PFSK-1 (cell line): ENCODE measurements around the gene GDF15. TPM values are rescaled to one million over a fixed set of nuclear protein-coding genes. Genes with fewer than 3 reads are reported as not detected.

ENCODE experiments used
- FOXP2 ChIP-seq: optimal IDR thresholded peaks from 2 replicates; pipeline ENCODE3; 2011; ENCODE audit warnings: borderline replicate concordance, control low read depth, inconsistent platforms; ENCODE audit not compliant: insufficient read depth; ENCODE audit errors: extremely low read length, extremely low read depth
- POLR2AphosphoS5 ChIP-seq: IDR thresholded peaks from 2 replicates; pipeline ENCODE4 v1.6.1; 2012; ENCODE audit warnings: low read depth, mild to moderate bottlenecking, control low read depth, low read length, moderate library complexity
- REST ChIP-seq, 2 experiments: IDR thresholded peaks; 2 replicates each; pipeline versions ENCODE4 v1.6.1 to v1.8.0; 2011 to 2012; ENCODE audit warnings: low read depth in 2 of 2, low read length in 2 of 2, control low read depth in 1 of 2, inconsistent platforms in 1 of 2, mild to moderate bottlenecking in 1 of 2, moderate library complexity in 1 of 2; ENCODE audit not compliant: insufficient read depth in 1 of 2
- SIN3A ChIP-seq: IDR thresholded peaks from 2 replicates; pipeline ENCODE4 v1.6.1; 2012; ENCODE audit warnings: mild to moderate bottlenecking, low read length, moderate library complexity, borderline replicate concordance; ENCODE audit not compliant: insufficient read depth
- TAF1 ChIP-seq: IDR thresholded peaks from 2 replicates; pipeline ENCODE4 v1.6.1; 2012; ENCODE audit warnings: low read length, control low read depth, borderline replicate concordance; ENCODE audit not compliant: insufficient read depth
- polyA plus RNA-seq: library from polyadenylated mRNA; unstranded; fragments of >200 nt; gene quantifications from one replicate; pipeline ENCODE4 v1.2.1, GENCODE V29; 2012; ENCODE audit warnings: low read depth, missing spikeins; ENCODE audit not compliant: insufficient read length

The GDF15 gene
- polyA plus RNA-seq = 339 TPM

- TF ChIP-seq SIN3A = no peak
- TF ChIP-seq POLR2AphosphoS5 = no peak
- peak in 1 of 2 experiments; percentile 57; a peak in 1 of 4 replicates for TF ChIP-seq REST (IDR thresholded peaks at IDR 0.05; ENCODE audit: insufficient read depth in 1 of 2, low read depth in 2 of 2, low read length in 2 of 2)
- no peak for TF ChIP-seq TAF1
- peak; percentile 81 for TF ChIP-seq FOXP2
Measured at GRCh38 chr19:18385675-18386542, at the start of gene GDF15. TSS of gene GDF15 (plus strand) at chr19:18386158. CDS start at chr19:18386190, 32 bp downstream.

GRCh38 chr19:18338541-18338940, 47.4 kb upstream of the GDF15 start:
- TF ChIP-seq REST (IDR thresholded peaks at IDR 0.05; ENCODE audit: insufficient read depth in 1 of 2, low read depth in 2 of 2, low read length in 2 of 2) = no peak

- TF ChIP-seq FOXP2 = no peak
- no peak for TF ChIP-seq REST (IDR thresholded peaks at IDR 0.05; ENCODE audit: insufficient read depth in 1 of 2, low read depth in 2 of 2, low read length in 2 of 2)
Measured at GRCh38 chr19:18339723-18340122, 46.2 kb upstream of the GDF15 start.

- no peak for TF ChIP-seq TAF1
- TF ChIP-seq FOXP2 = peak; percentile 87
- TF ChIP-seq POLR2AphosphoS5 = no peak
Measured at GRCh38 chr19:18340190-18340989, 45.6 kb upstream of the GDF15 start, which contains the start of gene PGPEP1. TSS of gene PGPEP1 (plus strand) at chr19:18340598. CDS start at chr19:18340682, 84 bp downstream.

GRCh38 chr19:18340990-18341868, 44.7 kb upstream of the GDF15 start:
- no peak for TF ChIP-seq POLR2AphosphoS5
- no peak for TF ChIP-seq SIN3A
- no peak for TF ChIP-seq REST (IDR thresholded peaks at IDR 0.05; ENCODE audit: insufficient read depth in 1 of 2, low read depth in 2 of 2, low read length in 2 of 2)
- no peak for TF ChIP-seq FOXP2
- TF ChIP-seq TAF1 = no peak
